HFFc6 (cell line): Measurements from ENCODE around the gene SPI1. TPM values are rescaled to one million over a fixed set of nuclear protein-coding genes. Genes with fewer than 3 reads are reported as not detected.
A peak's percentile ranks its signal among the peaks of the same experiment; 100 is the strongest.

Source experiments
- DNase-seq: peaks from one replicate; pipeline ENCODE4 v3.0.0-alpha.2; 2018
- H3K27ac Mint-ChIP-seq: 2 replicates; pipeline ENCODE4 v1.8.0; 2020; ENCODE audit warnings: mild to moderate bottlenecking, mixed read lengths
- H3K27me3 Mint-ChIP-seq: 2 replicates; pipeline ENCODE4 v1.8.0; 2021; ENCODE audit warnings: mild to moderate bottlenecking, moderate library complexity, mixed read lengths; ENCODE audit not compliant: insufficient read depth
- H3K36me3 Mint-ChIP-seq: 2 replicates; pipeline ENCODE4 v1.8.0; 2021; ENCODE audit warnings: low read depth, mixed read lengths
- H3K4me1 Mint-ChIP-seq: 2 replicates; pipeline ENCODE4 v1.8.0; 2020; ENCODE audit warnings: low read depth, mixed read lengths
- H3K4me3 Mint-ChIP-seq: 2 replicates; pipeline ENCODE4 v1.8.0; 2020; ENCODE audit warnings: mild to moderate bottlenecking, moderate library complexity, mixed read lengths
- H3K9me3 Mint-ChIP-seq: 2 replicates; pipeline ENCODE4 v1.8.0; 2020; ENCODE audit warnings: mild to moderate bottlenecking, mixed read lengths
- total RNA-seq, 6 experiments: library from RNA; stranded (reverse); fragmentation: NEBNext Ultra II Directional; extraction: Animal tissue kit (Norgen Biotek cat#: 25700); gene quantifications; 2 replicates in 1 of 6; 3 replicates in 5 of 6; pipeline ENCODE4 v1.2.3, GENCODE V29; 2021
- TF ChIP-seq, protein P1 (sequence below): fragments of 200-600 bp; sonication (generic); IDR thresholded peaks from 2 replicates; pipeline ENCODE4 v1.5.0; 2021; ENCODE audit warnings: antibody characterized with exemption, mild to moderate bottlenecking

The SPI1 gene
- total RNA-seq, 6 experiments from 2014 or later, result not detected

DNA sequence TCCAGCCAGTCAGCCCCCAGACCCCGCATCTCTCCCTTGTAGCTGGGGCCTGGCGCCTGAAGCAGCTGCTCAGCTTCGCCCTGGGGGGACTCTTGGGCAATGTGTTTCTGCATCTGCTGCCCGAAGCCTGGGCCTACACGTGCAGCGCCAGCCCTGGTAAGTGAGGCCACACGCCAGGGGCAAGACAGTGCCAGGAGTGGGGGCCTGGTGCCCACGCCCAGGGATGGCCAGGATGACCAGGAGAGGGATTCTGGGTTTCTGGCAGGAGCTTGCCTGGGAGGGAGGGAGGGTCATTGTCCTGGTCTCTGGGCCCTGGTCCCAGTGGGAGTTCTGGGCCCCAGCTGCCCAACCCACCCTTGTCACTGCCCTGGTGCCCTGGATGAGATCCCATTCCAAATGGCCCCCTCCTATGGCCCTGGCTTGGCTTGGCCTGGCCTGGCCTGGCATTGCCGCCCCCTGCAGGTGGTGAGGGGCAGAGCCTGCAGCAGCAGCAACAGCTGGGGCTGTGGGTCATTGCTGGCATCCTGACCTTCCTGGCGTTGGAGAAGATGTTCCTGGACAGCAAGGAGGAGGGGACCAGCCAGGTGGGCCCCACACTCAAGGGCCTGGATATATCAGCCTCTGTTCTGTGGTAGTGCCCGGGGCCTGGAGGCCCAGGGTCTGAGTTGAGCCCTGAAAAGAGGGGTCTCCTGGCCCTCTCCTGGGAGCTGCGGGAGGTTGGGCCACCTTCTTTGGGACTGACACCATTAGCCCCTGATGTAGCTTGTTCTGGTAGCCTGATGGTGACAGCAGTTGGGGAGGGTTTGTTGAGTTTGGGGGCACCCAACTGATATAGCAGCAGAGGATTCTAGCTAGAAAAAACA, 33.8 kb upstream of the SPI1 start:
- no peak overlapping the region for H3K4me3 Mint-ChIP-seq
- DNase-seq, result peak; percentile 39
- peaks cover 60% of the 10 kb centered on the region for H3K4me1 Mint-ChIP-seq
- peaks cover 6% of the 10 kb centered on the region for H3K27me3 Mint-ChIP-seq
- peaks cover 19% of the 10 kb centered on the region; the same call in 1 of the 2 replicates for H3K36me3 Mint-ChIP-seq
- H3K27ac Mint-ChIP-seq, result no peak overlapping the region
- no peaks in the 10 kb centered on the region for H3K9me3 Mint-ChIP-seq
- TF ChIP-seq, protein P1, sequence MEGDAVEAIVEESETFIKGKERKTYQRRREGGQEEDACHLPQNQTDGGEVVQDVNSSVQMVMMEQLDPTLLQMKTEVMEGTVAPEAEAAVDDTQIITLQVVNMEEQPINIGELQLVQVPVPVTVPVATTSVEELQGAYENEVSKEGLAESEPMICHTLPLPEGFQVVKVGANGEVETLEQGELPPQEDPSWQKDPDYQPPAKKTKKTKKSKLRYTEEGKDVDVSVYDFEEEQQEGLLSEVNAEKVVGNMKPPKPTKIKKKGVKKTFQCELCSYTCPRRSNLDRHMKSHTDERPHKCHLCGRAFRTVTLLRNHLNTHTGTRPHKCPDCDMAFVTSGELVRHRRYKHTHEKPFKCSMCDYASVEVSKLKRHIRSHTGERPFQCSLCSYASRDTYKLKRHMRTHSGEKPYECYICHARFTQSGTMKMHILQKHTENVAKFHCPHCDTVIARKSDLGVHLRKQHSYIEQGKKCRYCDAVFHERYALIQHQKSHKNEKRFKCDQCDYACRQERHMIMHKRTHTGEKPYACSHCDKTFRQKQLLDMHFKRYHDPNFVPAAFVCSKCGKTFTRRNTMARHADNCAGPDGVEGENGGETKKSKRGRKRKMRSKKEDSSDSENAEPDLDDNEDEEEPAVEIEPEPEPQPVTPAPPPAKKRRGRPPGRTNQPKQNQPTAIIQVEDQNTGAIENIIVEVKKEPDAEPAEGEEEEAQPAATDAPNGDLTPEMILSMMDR, result peak; percentile 91

DNA sequence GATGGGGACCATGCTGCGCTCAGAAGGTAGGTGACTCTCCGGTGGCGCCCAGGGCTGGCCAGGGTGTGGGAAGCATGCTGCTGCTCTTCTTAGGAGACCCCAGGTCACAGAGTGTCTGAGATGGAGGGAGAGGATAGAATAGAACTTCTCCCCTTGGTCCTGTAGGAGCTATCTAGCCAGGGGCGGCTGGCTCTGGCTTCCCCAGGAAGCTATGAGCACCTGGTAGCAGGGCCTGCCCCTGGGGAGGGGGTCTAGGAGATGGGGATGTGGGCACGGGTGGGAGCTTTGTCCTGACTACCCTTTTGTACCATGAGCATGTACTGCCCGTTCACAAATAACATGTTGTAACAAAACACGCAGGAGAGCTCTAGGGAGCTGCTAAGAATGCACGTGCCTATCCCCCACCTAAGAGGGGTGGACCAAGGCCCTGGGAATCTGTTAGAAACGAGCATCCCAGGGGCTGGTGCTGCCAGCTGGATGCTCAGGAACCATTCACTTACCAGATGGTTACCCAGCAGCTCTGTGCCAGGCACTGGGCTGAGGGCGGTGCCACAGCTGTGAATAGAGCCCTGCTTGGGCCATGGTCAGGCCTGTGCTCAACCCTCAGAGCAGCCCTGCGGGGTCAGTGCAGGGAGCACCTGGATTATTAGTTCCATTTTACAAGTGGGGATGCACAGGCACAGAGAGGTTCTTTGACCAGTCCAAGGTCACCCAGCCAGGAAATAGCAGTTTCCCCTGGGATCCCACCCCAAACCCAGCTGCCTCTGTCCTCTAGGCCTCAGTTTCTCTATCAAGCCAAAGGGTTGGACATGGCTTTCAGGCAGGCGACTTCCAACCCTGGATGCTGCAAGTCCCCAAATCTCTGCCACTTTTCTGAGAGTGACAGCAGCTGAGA, 32.3 kb upstream of the SPI1 start:
- peak overlapping the region; percentile 94 for H3K4me3 Mint-ChIP-seq
- peak overlapping the region; percentile 21; the same call in 1 of the 2 replicates for H3K27ac Mint-ChIP-seq
- H3K27me3 Mint-ChIP-seq, result peaks cover 3% of the 10 kb centered on the region
- peaks cover 51% of the 10 kb centered on the region for H3K4me1 Mint-ChIP-seq
- H3K9me3 Mint-ChIP-seq, result no peaks in the 10 kb centered on the region
- H3K36me3 Mint-ChIP-seq, result peaks cover 19% of the 10 kb centered on the region; the same call in 1 of the 2 replicates
- DNase-seq, result no peak
- TF ChIP-seq, protein P1, result no peak

DNA sequence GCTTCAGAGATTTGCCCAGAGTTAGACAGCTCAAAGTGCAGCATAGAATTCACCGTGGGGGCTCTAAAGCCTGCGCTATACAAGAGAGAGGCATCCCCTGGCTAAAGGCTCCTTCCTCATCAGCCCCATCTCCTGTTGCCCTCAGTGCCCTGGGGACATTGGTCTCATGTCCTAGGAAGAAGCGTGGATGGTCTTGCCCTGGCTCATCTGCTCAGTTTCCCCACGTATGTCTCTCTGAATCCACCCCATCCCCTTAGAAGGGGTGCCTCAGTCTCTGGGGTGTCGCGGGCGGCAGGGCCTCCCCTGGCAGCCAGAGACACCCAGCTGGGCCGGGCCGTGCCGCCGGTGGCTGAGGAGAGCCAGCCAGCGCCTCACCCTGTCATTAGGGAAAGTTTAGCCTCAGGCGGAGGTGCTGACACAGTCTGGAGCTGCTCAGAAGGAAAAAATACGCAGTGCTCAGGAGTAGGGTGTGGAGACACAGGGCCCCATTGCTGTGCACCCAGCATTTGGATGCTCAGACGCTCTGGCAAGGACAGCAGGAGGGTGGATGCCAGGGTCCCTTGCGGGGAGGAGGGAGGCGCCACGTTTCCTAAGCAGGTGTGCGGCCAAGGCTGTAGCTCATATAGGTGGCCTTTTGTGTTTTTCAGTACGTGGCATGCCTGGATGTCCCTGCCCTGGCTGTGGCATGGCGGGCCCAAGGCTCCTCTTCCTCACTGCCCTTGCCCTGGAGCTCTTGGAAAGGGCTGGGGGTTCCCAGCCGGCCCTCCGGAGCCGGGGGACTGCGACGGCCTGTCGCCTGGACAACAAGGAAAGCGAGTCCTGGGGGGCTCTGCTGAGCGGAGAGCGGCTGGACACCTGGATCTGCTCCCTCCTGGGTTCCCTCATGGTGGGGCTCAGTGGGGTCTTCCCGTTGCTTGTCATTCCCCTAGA, 31.4 kb upstream of the SPI1 start:
- peaks cover 45% of the 10 kb centered on the region for H3K4me1 Mint-ChIP-seq
- peaks cover 13% of the 10 kb centered on the region; the same call in 1 of the 2 replicates for H3K36me3 Mint-ChIP-seq
- TF ChIP-seq, protein P1, result no peak
- H3K27ac Mint-ChIP-seq, result peak overlapping the region; percentile 97
- DNase-seq, result peak; percentile 56
- H3K27me3 Mint-ChIP-seq, result peaks cover 3% of the 10 kb centered on the region; the same call in 1 of the 2 replicates
- H3K4me3 Mint-ChIP-seq, result peak overlapping the region; percentile 94
- no peaks in the 10 kb centered on the region for H3K9me3 Mint-ChIP-seq

DNA sequence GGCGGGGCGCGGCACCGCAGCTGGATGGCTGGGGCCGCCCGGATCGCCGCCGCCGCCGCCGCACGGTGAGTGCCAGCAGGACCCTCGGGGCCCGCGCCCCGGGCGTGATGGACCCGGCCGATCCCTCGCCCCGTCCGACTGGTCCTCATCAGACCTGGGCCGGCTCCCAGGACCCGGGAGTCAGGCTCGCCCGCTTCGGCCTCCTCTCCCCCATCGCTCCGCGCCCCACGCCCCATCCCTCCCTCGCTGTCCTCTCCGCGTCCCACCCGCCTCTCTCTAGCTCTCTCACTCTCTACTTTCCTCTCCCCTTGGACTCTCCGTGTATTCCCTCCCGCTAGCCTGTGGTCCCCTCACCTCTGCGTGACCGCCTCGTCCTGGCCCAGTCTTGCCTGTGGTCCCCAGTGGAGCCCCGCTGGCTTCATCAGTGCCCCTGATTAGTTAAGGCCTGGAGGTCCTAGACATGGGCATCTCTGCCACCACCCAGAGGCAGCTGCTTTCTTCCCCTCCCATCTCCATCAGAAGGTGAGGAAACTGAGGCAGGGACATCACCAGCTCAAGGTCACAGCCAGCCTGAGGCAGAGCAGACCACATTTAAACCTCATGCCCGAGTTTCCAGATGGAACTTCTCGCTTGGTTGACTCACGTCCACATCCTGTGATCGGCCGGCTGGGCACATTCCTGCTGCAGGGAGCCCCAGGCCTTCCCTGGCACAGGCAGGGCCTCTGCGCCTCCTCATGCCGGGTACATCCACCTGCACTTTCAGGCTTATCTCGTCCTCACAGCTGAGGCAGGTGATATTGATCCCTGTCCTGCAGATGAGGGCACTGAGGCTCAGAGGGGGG, 30.5 kb upstream of the SPI1 start:
- peaks cover 38% of the 10 kb centered on the region for H3K4me1 Mint-ChIP-seq
- H3K27ac Mint-ChIP-seq, result peak overlapping the region; percentile 97
- no peaks in the 10 kb centered on the region for H3K9me3 Mint-ChIP-seq
- H3K27me3 Mint-ChIP-seq, result peaks cover 3% of the 10 kb centered on the region; the same call in 1 of the 2 replicates
- peak; percentile 86 for DNase-seq
- H3K36me3 Mint-ChIP-seq, result peaks cover 8% of the 10 kb centered on the region; the same call in 1 of the 2 replicates
- TF ChIP-seq, protein P1, result no peak; the same call in 1 of the 2 replicates
- peak overlapping the region; percentile 94 for H3K4me3 Mint-ChIP-seq
